Measurements from ENCODE around the gene ZNF536. TPM values are rescaled to one million over a fixed set of nuclear protein-coding genes. Genes with fewer than 3 reads are reported as not detected.

ZNF536 gene
- total and polyA plus RNA-seq, 2 donors (not counting 1 experiment from before 2014, with no cell fraction given), result not detected

GRCh38 chr19:30357580-30357954, 14.6 kb upstream of the ZNF536 start:
- Histone ChIP-seq H3K27ac (ENCODE audit: low read length in 2 of 2) (no peak overlapping the region), H3K4me1 (ENCODE audit: control insufficient read depth in 2 of 2, insufficient read depth in 2 of 2, low read length in 2 of 2) (no peaks in the 10 kb centered on the region), H3K9ac (ENCODE audit: low read length) (no peak overlapping the region), H2AFZ (ENCODE audit: insufficient read depth, low read depth, low read length, poor library complexity, severe bottlenecking) (no peak overlapping the region), H3K4me2 (replicated peaks; ENCODE audit: low read depth, low read length, poor library complexity, severe bottlenecking) (no peak overlapping the region), H3K36me3 (replicated peaks in 1 of 2; ENCODE audit: control extremely low read depth in 1 of 2, control insufficient read depth in 1 of 2, extremely low read depth in 1 of 2, insufficient read depth in 2 of 2, low read length in 1 of 2) (no peaks in the 10 kb centered on the region), H3K9me3 (ENCODE audit: control extremely low read depth in 1 of 3, control insufficient read depth in 2 of 3, insufficient read depth in 1 of 3, low read length in 2 of 3) (peaks cover 0 to 7% (median 0%) of the 10 kb centered on the region in 3 donors), H4K20me1 (ENCODE audit: control insufficient read depth, insufficient read depth, low read length, poor library complexity, severe bottlenecking) (no peaks in the 10 kb centered on the region), H3K4me3 (ENCODE audit: control extremely low read depth in 1 of 5, extremely low read depth in 1 of 5, insufficient read depth in 1 of 5, low read depth in 2 of 5, low read length in 4 of 5) (no peak overlapping the region), H3K27me3 (replicated peaks in 1 of 4; ENCODE audit: control extremely low read depth in 1 of 4, control insufficient read depth in 3 of 4, insufficient read depth in 4 of 4, low read length in 3 of 4) (peaks cover 0 to 7% (median 0%) of the 10 kb centered on the region in 4 experiments), H3K79me2 (ENCODE audit: control insufficient read depth, insufficient read depth, low read length) (no peaks in the 10 kb centered on the region)
- Mint-ChIP-seq H3K27me3 (peaks cover 5% of the 10 kb centered on the region), H3K9me3 (ENCODE audit: insufficient read depth) (no peaks in the 10 kb centered on the region), H3K4me3 (no peak overlapping the region), H3K4me1 (no peaks in the 10 kb centered on the region), H3K27ac (no peak overlapping the region)
- intact Hi-C loops (cut with micrococcal nuclease), result no loop called here
- CTCF ChIA-PET, result no interaction called here
- TF ChIP-seq EZH2 (IDR thresholded peaks at IDR 0.05; ENCODE audit: borderline replicate concordance, insufficient read depth, low read depth, low read length, poor library complexity, severe bottlenecking), result no peak
- no peak for TF ChIP-seq CTCF (IDR thresholded peaks at IDR 0.05)
- POLR2A ChIA-PET, result no interaction called here
- ATAC-seq (ENCODE audit: low read depth), result no peak
- DNase-seq, result no peak
- WGBS (ENCODE audit: insufficient coverage), result 90% methylated on average over 4 of the region's 5 CpGs

- Mint-ChIP-seq H3K9me3 (ENCODE audit: insufficient read depth) (no peaks in the 10 kb centered on the region), H3K27ac (no peak overlapping the region), H3K27me3 (peaks cover 5% of the 10 kb centered on the region), H3K4me1 (no peaks in the 10 kb centered on the region), H3K4me3 (no peak overlapping the region)
- no peak overlapping the region for H3K9ac ChIP-seq (ENCODE audit: low read length)
- no peaks in the 10 kb centered on the region for H3K36me3 ChIP-seq (replicated peaks in 1 of 2; ENCODE audit: control extremely low read depth in 1 of 2, control insufficient read depth in 1 of 2, extremely low read depth in 1 of 2, insufficient read depth in 2 of 2, low read length in 1 of 2)
- H3K79me2 ChIP-seq (ENCODE audit: control insufficient read depth, insufficient read depth, low read length), result no peaks in the 10 kb centered on the region
- no peak for ATAC-seq (ENCODE audit: low read depth)
- H3K4me2 ChIP-seq (replicated peaks; ENCODE audit: low read depth, low read length, poor library complexity, severe bottlenecking), result no peak overlapping the region
- no peaks in the 10 kb centered on the region for H3K4me1 ChIP-seq (ENCODE audit: control insufficient read depth in 2 of 2, insufficient read depth in 2 of 2, low read length in 2 of 2)
- peaks cover 0 to 7% (median 0%) of the 10 kb centered on the region in 3 donors for H3K9me3 ChIP-seq (ENCODE audit: control extremely low read depth in 1 of 3, control insufficient read depth in 2 of 3, insufficient read depth in 1 of 3, low read length in 2 of 3)
- no peaks in the 10 kb centered on the region for H4K20me1 ChIP-seq (ENCODE audit: control insufficient read depth, insufficient read depth, low read length, poor library complexity, severe bottlenecking)
- ChIA-PET POLR2A (no interaction called here), CTCF (no interaction called here)
- intact Hi-C loops (cut with micrococcal nuclease), result no loop called here
- H3K27ac ChIP-seq (ENCODE audit: low read length in 2 of 2), result no peak overlapping the region
- DNase-seq, result no peak
- no peak overlapping the region for H2AFZ ChIP-seq (ENCODE audit: insufficient read depth, low read depth, low read length, poor library complexity, severe bottlenecking)
- H3K4me3 ChIP-seq (ENCODE audit: control extremely low read depth in 1 of 5, extremely low read depth in 1 of 5, insufficient read depth in 1 of 5, low read depth in 2 of 5, low read length in 4 of 5), result no peak overlapping the region
- no peak for TF ChIP-seq CTCF (IDR thresholded peaks at IDR 0.05)
- no peak for TF ChIP-seq EZH2 (IDR thresholded peaks at IDR 0.05; ENCODE audit: borderline replicate concordance, insufficient read depth, low read depth, low read length, poor library complexity, severe bottlenecking)
- H3K27me3 ChIP-seq (replicated peaks in 1 of 4; ENCODE audit: control extremely low read depth in 1 of 4, control insufficient read depth in 3 of 4, insufficient read depth in 4 of 4, low read length in 3 of 4), result peaks cover 0 to 7% (median 0%) of the 10 kb centered on the region in 4 experiments
- 81% methylated on average over 1 of the region's 3 CpGs for WGBS (ENCODE audit: insufficient coverage)
These were observed 13.9 kb upstream of the ZNF536 start for GRCh38 chr19:30358319-30358718.

Data from B cell (primary cell).